K562 (cell line): ENCODE measurements around the gene CAV1. TPM values are rescaled to one million over a fixed set of nuclear protein-coding genes. Genes with fewer than 3 reads are reported as not detected.

Experiments
- BCL6 ChIP-seq: fragments of 250-450 bp; sonication (Bioruptor Pico); IDR thresholded peaks from 2 replicates; pipeline ENCODE4 v1.4.0; 2020
- BHLHE40 ChIP-seq: IDR thresholded peaks from 2 replicates; pipeline ENCODE4 v1.6.1; 2011; ENCODE audit warnings: low read length, improper control_type of control experiment
- FOXK1 ChIP-seq: sonication (generic); formaldehyde crosslinking; IDR thresholded peaks from 2 replicates; pipeline ENCODE4 v1.8.0; 2022; ENCODE audit warnings: missing genetic modification reagents, mild to moderate bottlenecking, borderline replicate concordance
- HMG20A ChIP-seq: fragments of 450-650 bp; formaldehyde crosslinking; conservative IDR thresholded peaks from 2 replicates; pipeline ENCODE4 v1.4.0; 2020; ENCODE audit warnings: mild to moderate bottlenecking, mixed read lengths
- KDM5B ChIP-seq: fragments of 200-600 bp; sonication (generic); IDR thresholded peaks from 2 replicates; pipeline ENCODE4 v1.6.1; 2012; ENCODE audit warnings: low read depth, mild to moderate bottlenecking, moderate library complexity, low read length, control low read depth, inconsistent platforms; ENCODE audit not compliant: insufficient replicate concordance
- MYC ChIP-seq, 2 experiments: fragments of 250-450 bp in 1 of 2; sonication (Bioruptor Pico) in 1 of 2; IDR thresholded peaks; 2 replicates each; pipeline versions ENCODE4 v1.5.1 to v1.6.1; 2012 to 2021; ENCODE audit warnings: low read depth in 2 of 2, borderline replicate concordance in 1 of 2, improper control_type of control experiment in 1 of 2, low read length in 1 of 2, mild to moderate bottlenecking in 1 of 2, moderate library complexity in 1 of 2
- PTBP1 ChIP-seq: fragments of 200-400 bp; formaldehyde crosslinking; IDR thresholded peaks from 2 replicates; pipeline ENCODE4 v1.6.1; 2017; ENCODE audit warnings: low read depth, low read length
- SIN3B ChIP-seq: fragments of 450-650 bp; IDR thresholded peaks from 2 replicates; pipeline ENCODE4 v1.6.1; 2017; ENCODE audit warnings: low read depth, mild to moderate bottlenecking, moderate library complexity
- SNIP1 ChIP-seq: fragments of 450-650 bp; IDR thresholded peaks from 2 replicates; pipeline ENCODE4 v1.7.1; 2017; ENCODE audit warnings: low read depth, mild to moderate bottlenecking
- U2AF2 ChIP-seq: fragments of 200-400 bp; formaldehyde crosslinking; optimal IDR thresholded peaks from 2 replicates; pipeline ENCODE3; 2017; ENCODE audit warnings: low read depth, mild to moderate bottlenecking, low read length
- ZNF586 ChIP-seq: fragments of 450-650 bp; formaldehyde crosslinking; conservative IDR thresholded peaks from 2 replicates; pipeline ENCODE4 v1.4.0; 2020; ENCODE audit warnings: mild to moderate bottlenecking, moderate library complexity
- polyA plus RNA-seq, 8 experiments: library from polyadenylated mRNA; depleted of rRNA in 4 of 8; stranded (reverse) in 5 of 8; unstranded in 3 of 8; fragments of >200 nt; fragmentation: Nextera tagmentation in 2 of 8; fragmentation: Illumina TruSeq in 1 of 8; extraction: Ambion mirVana in 2 of 8; extraction: Trizol in 1 of 8; gene quantifications; 2 replicates each; pipeline versions ENCODE4 v1.2.1 to v1.2.3, GENCODE V29; 2011 to 2014; ENCODE audit warnings: inconsistent platforms in 1 of 8, missing spikeins in 1 of 8
- total RNA-seq, 7 experiments: library from RNA; depleted of rRNA in 6 of 7; stranded (reverse); fragments of >200 nt in 6 of 7; fragmentation: Illumina TruSeq in 2 of 7; extraction: Trizol in 2 of 7; gene quantifications; 2 replicates each; pipeline versions ENCODE4 v1.2.1 to v1.2.3, GENCODE V29; 2011 to 2021; ENCODE audit warnings: low replicate concordance in 1 of 7
- TF ChIP-seq, protein P1 (sequence below): sonication (generic); formaldehyde crosslinking; IDR thresholded peaks from 2 replicates; pipeline ENCODE4 v1.5.0; 2020; ENCODE audit warnings: missing genetic modification reagents
- TF ChIP-seq, protein P2 (sequence below): fragments of 250-450 bp; sonication (Bioruptor Pico); IDR thresholded peaks from 2 replicates; pipeline ENCODE4 v1.4.0; 2020; ENCODE audit warnings: mild to moderate bottlenecking
- TF ChIP-seq, protein P3 (sequence below): sonication (generic); formaldehyde crosslinking; IDR thresholded peaks from 2 replicates; pipeline ENCODE4 v1.8.1; 2023; ENCODE audit warnings: missing genetic modification reagents, mild to moderate bottlenecking, borderline replicate concordance
- TF ChIP-seq, protein P4 (sequence below): conservative IDR thresholded peaks from 2 replicates; pipeline ENCODE4 v1.6.1; 2011; ENCODE audit warnings: low read depth, mild to moderate bottlenecking, low read length; ENCODE audit not compliant: control insufficient read depth
- TF ChIP-seq, protein P5 (sequence below): fragments of 250-450 bp; sonication (Bioruptor Pico); IDR thresholded peaks from 2 replicates; pipeline ENCODE4 v1.5.1; 2021; ENCODE audit warnings: mild to moderate bottlenecking

Gene CAV1
- total and polyA plus RNA-seq, 9 of the 15 experiments (the other 6 are each of a cell fraction or from before 2014, with no cell fraction given): 0.08 to 1.5 (median 0.63) TPM

DNA sequence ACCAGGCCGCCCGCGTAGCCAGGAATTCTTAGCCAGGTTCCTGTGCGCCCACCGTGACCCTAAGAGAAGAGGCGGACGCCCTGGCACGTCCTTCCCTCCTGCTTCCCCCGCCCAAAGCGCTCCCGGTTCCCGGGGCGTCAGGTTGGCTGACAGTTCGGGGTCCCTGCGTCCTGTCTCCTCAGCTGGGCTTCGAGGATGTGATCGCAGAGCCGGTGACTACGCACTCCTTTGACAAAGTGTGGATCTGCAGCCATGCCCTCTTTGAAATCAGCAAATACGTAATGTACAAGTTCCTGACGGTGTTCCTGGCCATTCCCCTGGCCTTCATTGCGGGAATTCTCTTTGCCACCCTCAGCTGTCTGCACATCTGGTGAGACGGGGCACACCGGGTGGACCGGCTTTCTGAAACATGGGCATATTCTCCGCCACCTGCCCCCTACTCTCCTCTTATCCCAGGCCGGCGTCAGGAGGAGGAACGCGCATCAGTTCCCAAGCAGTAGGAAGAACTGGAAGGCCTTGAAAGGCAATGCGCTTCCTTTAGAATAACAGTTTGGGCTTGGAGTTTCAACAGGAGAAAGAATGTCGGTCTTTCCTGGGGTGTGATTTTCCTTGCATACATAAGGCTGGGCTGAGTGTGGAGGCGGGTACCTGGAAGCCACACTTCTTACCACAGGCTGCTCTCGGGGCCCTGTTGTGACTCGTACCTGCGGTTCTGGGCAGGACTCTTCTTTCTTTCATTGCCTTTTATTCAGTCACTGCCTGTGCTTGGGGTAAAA lies 24.6 kb upstream of the CAV1 start (continued):
- TF ChIP-seq KDM5B: peak; percentile 35
- TF ChIP-seq FOXK1: 0 out of 2 replicates have a peak, but pooled peaks have one; percentile 33
- TF ChIP-seq PTBP1: no peak
- TF ChIP-seq, protein P1, sequence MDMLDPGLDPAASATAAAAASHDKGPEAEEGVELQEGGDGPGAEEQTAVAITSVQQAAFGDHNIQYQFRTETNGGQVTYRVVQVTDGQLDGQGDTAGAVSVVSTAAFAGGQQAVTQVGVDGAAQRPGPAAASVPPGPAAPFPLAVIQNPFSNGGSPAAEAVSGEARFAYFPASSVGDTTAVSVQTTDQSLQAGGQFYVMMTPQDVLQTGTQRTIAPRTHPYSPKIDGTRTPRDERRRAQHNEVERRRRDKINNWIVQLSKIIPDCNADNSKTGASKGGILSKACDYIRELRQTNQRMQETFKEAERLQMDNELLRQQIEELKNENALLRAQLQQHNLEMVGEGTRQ (CRISPR knock-in tag): no peak
- TF ChIP-seq, protein P2, sequence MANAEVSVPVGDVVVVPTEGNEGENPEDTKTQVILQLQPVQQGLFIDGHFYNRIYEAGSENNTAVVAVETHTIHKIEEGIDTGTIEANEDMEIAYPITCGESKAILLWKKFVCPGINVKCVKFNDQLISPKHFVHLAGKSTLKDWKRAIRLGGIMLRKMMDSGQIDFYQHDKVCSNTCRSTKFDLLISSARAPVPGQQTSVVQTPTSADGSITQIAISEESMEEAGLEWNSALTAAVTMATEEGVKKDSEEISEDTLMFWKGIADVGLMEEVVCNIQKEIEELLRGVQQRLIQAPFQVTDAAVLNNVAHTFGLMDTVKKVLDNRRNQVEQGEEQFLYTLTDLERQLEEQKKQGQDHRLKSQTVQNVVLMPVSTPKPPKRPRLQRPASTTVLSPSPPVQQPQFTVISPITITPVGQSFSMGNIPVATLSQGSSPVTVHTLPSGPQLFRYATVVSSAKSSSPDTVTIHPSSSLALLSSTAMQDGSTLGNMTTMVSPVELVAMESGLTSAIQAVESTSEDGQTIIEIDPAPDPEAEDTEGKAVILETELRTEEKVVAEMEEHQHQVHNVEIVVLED: no peak
- no peak for TF ChIP-seq U2AF2
- no peak for TF ChIP-seq BHLHE40
- TF ChIP-seq BCL6 (CRISPR knock-in tag): no peak
- TF ChIP-seq, protein P3, sequence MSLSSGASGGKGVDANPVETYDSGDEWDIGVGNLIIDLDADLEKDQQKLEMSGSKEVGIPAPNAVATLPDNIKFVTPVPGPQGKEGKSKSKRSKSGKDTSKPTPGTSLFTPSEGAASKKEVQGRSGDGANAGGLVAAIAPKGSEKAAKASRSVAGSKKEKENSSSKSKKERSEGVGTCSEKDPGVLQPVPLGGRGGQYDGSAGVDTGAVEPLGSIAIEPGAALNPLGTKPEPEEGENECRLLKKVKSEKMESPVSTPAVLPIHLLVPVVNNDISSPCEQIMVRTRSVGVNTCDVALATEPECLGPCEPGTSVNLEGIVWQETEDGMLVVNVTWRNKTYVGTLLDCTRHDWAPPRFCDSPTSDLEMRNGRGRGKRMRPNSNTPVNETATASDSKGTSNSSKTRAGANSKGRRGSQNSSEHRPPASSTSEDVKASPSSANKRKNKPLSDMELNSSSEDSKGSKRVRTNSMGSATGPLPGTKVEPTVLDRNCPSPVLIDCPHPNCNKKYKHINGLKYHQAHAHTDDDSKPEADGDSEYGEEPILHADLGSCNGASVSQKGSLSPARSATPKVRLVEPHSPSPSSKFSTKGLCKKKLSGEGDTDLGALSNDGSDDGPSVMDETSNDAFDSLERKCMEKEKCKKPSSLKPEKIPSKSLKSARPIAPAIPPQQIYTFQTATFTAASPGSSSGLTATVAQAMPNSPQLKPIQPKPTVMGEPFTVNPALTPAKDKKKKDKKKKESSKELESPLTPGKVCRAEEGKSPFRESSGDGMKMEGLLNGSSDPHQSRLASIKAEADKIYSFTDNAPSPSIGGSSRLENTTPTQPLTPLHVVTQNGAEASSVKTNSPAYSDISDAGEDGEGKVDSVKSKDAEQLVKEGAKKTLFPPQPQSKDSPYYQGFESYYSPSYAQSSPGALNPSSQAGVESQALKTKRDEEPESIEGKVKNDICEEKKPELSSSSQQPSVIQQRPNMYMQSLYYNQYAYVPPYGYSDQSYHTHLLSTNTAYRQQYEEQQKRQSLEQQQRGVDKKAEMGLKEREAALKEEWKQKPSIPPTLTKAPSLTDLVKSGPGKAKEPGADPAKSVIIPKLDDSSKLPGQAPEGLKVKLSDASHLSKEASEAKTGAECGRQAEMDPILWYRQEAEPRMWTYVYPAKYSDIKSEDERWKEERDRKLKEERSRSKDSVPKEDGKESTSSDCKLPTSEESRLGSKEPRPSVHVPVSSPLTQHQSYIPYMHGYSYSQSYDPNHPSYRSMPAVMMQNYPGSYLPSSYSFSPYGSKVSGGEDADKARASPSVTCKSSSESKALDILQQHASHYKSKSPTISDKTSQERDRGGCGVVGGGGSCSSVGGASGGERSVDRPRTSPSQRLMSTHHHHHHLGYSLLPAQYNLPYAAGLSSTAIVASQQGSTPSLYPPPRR (CRISPR knock-in tag): 0 out of 2 replicates have a peak, but pooled peaks have one; percentile 5
- no peak for TF ChIP-seq MYC (IDR thresholded peaks at IDR 0.05; ENCODE audit: low read depth, low read length)
- TF ChIP-seq MYC (CRISPR knock-in tag; IDR thresholded peaks at IDR 0.05; ENCODE audit: borderline replicate concordance, low read depth): peak; percentile 29; the same call in 1 of the 2 replicates
- TF ChIP-seq, protein P4, sequence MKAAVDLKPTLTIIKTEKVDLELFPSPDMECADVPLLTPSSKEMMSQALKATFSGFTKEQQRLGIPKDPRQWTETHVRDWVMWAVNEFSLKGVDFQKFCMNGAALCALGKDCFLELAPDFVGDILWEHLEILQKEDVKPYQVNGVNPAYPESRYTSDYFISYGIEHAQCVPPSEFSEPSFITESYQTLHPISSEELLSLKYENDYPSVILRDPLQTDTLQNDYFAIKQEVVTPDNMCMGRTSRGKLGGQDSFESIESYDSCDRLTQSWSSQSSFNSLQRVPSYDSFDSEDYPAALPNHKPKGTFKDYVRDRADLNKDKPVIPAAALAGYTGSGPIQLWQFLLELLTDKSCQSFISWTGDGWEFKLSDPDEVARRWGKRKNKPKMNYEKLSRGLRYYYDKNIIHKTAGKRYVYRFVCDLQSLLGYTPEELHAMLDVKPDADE: no peak
- TF ChIP-seq, protein P5, sequence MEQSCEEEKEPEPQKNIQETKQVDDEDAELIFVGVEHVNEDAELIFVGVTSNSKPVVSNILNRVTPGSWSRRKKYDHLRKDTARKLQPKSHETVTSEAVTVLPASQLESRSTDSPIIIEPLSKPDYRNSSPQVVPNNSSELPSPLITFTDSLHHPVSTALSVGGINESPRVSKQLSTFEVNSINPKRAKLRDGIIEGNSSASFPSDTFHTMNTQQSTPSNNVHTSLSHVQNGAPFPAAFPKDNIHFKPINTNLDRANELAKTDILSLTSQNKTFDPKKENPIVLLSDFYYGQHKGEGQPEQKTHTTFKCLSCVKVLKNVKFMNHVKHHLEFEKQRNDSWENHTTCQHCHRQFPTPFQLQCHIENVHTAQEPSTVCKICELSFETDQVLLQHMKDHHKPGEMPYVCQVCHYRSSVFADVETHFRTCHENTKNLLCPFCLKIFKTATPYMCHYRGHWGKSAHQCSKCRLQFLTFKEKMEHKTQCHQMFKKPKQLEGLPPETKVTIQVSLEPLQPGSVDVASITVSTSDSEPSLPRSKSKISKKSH (CRISPR knock-in tag): no peak
- no peak for TF ChIP-seq ZNF586 (CRISPR knock-in tag)
- TF ChIP-seq HMG20A: no peak
- no peak for TF ChIP-seq SNIP1
- no peak for TF ChIP-seq SIN3B
